HG02798 (cell line): ENCODE measurements around the gene COPS6.

ENCODE experiments used
- ATAC-seq: cut with Tn5 transposase; IDR thresholded peaks from one replicate; pipeline ENCODE4 v1.9.1; 2021; ENCODE audit warnings: mild to moderate bottlenecking; ENCODE audit not compliant: unreplicated experiment, poor library complexity

COPS6 gene

DNA sequence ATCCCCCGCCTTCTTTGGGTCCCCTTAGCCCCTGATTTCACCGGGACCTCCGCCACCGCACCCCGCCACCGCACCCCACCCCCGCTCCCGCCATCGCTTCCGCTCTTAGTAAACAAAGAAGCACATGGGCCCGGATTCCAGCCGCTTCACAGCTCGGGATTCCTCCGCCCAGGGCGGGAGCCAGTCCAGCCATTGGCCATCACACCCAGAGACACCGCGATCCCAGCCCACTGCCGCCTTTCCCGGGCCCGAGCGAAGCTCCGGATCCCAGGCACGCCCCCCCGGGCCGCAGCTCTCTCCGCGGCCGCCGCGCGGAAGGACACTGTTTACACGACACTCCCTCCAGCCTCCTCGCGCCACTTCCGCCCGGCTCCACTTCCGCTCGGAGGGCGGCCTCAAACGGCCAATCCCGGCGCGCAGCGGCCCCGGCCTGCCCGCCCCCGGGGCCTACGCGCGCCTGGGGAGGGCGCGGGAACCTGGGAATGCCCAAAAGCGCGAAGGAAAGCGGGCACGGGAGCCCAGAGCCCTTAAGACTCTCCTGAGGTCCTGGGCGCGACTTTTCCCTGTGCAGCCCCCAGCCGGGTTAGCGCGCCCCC lies 11.7 kb downstream of the COPS6 start:
- ATAC-seq = peak; percentile 76

DNA sequence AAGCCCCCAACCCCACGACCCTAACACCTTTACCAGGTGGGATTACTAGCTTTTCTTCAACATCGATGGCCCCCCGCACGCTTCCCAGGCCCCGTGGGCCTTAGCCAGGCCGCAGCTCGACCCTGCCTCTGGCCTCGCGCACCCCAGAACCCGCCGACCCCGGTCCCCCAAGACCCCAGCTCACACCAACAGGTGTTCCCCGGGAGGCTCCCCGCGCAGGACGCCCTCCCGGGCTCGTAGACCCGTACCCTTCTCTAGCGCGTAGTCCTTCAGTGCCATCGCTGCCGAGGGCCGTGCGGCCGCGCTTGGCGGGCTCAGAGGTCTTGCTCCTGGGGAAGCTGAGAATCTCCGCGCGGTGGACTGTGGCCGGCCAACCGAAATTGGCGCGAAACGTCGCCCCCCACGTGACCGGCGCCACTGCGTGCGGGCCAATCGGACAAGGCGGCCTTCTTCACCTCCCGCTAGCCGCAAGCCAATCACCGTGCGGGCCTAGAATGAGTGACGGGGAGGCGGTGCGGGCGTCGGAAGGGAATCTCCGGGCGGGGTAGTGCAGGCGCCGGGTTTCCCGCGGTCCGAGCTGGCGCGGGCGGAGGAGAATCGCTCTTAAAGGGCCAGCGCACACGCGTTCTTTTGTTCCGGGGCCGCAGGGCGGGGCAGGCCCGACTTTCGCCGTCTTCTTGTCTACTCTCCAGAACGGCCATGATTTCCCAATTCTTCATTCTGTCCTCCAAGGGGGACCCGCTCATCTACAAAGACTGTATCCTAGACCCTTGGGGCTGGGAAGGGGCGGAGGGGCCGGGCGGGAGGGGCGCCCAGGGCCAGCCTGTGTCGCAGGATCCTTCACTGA lies 12.5 kb downstream of the COPS6 start, which contains the start of the genes AP4M1 and MCM7:
TSS of gene AP4M1 (plus strand) at position 628 of the 847 bp plus-strand sequence. CDS start at position 700, 72 bp downstream.
TSS of gene MCM7 (minus strand) at position 382 of the 847 bp plus-strand sequence. CDS start at position 279, 103 bp downstream.
- ATAC-seq = peak; percentile 86

DNA sequence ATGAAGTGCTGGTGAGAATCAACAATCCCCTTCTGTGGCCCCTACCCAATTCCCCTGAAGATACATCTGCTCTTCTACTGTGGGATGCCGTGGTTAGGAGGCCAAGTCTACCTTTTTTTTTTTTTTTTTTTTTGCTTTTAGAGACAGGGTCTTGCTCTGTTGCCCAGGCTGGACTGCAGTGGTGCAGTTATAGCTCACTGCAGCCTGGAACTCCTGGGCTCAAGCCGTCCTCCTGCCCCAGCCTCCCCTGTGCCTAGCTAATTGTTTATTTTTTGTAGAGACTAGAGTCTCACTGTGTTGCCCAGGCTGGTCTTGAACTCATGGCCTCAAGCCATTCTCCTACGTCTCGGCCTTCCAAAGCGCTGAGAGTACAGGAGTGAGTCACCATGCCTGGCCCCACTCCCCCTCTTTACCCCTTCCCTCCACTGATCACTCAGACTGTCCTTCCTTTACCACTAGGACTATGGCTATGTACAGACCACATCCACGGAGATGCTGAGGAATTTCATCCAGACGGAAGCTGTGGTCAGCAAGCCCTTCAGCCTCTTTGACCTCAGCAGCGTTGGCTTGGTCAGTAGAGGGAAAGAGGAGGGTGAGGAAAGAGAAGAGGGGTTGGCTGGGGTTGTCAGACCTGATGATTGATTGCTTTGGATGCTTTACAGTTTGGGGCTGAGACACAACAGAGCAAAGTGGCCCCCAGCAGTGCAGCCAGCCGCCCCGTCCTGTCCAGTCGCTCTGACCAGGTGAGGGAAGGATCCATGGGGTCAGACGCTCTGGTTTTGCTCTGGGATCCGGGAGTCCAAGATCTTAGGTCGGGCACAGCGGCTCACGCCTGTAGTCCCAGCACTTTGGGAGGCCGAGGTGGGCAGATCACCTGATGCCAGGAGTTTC lies 14.4 kb downstream of the COPS6 start:
- ATAC-seq = no peak

DNA sequence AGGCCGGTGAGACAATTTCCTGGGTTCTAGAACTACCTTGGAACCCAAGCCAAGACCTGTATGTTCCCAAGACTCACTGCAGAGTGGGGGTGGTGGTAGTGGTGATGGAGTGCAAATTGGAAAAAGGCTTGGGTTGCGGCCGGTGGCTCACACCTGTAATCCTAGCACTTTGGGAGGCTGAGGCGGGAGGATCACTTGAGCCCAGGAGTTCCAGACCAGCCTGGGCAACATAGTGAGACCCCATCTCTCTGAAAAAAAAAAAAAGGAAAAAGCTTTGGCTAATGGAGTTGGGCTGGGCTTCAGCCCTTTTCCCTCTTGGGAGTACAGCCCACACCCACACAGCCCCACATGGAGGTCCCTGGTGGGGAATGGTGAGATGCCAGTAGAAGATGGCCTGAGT lies 16.8 kb downstream of the COPS6 start:
- no peak for ATAC-seq

DNA sequence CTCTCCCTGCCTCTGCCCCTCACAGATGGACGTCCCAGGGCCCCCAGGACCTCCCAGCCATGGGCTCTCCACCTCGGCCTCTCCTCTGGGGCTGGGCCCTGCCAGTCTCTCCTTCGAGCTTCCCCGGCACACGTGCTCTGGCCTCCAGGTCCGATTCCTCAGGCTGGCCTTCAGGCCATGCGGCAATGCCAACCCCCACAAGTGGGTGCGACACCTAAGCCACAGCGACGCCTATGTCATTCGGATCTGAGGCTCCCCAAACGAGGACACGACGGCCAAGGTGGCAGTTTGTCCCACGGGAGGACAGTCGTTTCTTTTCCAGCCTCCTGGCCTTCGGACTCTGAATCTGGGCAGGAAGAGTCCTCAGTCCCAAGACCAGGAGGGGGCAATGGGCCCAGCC lies 17.9 kb downstream of the COPS6 start:
- ATAC-seq = no peak

DNA sequence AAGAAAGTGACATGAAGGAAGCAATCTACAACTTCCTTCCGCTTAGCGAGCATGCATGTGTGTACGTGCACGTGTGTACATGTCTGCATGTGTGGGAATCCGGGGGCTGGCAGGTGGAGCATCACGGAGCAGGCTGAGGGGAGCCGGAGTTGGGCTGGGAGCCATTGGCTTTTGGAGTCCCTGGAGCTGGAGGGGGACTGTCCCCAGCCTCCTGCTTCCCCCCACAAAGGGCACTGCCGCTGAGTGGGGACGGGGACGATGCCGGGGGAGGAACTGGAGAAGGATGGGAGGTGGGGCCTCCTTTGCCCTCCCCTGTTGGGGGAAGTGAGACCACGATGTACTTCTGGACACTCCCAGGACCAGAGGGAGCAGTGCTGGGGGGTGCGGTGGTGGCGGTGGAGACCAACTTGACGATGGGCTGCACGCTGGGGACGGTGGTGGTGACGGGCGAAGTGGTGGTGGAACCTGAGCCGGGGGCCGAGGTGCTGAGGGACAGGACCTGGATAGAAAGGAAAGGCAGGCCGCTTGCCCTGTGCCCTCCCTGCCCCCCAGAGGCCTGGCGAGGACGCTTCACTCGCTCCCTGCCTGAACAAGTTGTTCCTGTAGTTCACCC lies 18.5 kb downstream of the COPS6 start:
- no peak for ATAC-seq

DNA sequence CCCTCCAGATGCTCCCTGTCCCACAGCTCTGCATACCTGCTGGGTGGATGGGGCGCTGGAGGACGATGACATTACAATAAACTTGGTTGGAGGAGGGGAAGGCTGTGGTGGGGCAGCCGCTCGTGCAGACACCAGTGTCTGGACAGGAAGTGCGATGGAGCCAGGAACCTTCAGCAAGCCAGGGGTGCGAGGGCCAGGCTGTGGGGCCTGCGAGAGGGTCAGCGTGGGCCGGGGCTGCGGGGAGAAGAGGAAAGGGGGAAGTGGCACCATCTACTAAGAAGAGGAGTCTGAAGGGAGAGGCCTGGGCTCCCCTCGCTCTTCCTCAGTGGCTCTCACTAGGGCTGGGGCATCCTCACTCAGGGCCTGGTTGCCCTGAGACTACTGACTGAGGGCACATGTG lies 19.1 kb downstream of the COPS6 start:
- ATAC-seq = no peak

DNA sequence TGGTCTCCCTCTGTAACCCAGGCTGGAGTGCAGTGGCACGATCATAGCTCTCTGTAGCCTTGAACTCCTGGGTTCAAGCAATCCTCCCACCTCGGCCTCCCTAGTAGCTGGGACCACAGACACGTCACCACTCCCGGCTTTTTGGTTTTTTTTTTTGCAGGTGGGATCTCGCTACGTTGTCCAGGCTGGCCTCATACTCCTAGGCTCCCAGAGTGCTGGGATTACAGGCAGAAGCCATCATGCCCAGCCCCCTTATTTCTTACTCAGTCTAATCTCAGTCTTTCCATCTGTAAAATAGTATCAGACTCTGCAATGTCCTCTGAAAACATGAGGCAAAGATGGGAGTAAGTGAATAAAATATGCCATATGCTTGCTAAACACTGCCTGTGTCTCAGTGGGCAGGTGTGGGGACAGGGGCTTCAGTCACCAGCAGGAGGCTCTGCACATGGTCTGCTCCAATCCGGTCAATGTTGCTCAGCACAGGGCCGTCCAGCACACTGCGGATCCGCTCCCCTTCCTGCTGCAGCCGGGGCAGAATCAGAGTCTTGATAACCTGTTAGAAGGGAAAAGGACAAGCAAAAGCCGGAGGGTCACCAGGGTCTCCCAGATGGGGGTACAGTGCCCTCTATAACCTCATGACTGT lies 20.9 kb downstream of the COPS6 start:
- ATAC-seq = no peak

DNA sequence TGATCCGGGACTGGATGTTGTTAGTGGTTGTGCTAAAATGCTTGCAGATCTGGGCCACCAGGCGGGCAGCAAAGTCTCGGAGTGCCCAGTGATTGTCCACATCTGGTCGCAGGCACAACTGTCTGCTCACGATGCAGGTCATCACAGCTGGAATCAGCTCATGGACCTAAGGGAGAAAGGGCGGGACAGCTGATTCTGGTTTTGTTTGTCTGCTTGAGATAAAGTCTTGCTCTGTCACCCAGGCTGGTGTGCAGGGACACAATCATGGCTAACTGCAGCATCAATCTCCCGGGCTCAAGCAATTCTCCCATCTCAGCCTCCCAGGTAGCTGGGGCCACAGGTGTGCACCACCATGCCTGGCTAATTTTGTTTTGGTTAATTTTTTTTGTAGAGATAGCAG lies 22.4 kb downstream of the COPS6 start:
- no peak for ATAC-seq

DNA sequence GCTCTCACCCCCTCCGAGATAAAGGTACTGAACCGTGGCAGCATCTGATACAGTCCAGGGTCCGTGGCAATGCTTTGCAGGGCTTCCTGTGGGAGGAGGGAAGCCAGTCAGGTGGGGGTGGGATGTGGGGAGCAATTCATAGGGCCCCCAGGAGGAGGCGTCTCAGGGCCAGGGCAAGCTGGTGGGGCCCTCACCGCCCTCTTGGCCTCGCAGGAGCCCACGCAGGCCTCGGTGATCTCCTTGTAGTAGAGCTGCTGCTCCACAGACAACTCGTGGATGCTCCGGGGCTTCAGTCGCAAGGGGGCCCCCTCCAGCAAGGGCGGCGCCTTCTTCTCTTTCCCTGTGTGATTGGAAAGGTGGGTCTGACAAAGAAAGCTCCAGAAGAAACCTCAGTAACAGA lies 23.1 kb downstream of the COPS6 start:
- ATAC-seq = no peak

DNA sequence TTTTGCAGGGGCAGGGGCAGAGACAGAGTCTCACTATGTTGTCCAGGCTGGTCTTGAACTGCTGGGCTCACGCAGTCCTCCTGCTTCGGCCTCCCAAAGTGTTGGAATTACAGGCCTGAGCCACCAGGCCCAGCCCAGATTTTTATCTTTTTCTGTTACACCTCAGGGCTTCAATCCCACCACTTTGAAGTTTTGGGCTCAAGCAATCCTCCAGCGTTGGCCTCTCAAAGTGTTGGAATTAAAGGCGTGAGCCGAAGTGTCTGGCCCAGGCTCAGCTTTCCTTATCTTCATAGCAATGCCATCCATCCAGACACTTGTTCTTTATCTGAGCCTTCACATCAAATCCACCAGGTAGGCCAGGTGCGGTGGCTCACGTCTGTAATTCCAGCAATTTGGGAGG lies 26.3 kb downstream of the COPS6 start:
- no peak for ATAC-seq

DNA sequence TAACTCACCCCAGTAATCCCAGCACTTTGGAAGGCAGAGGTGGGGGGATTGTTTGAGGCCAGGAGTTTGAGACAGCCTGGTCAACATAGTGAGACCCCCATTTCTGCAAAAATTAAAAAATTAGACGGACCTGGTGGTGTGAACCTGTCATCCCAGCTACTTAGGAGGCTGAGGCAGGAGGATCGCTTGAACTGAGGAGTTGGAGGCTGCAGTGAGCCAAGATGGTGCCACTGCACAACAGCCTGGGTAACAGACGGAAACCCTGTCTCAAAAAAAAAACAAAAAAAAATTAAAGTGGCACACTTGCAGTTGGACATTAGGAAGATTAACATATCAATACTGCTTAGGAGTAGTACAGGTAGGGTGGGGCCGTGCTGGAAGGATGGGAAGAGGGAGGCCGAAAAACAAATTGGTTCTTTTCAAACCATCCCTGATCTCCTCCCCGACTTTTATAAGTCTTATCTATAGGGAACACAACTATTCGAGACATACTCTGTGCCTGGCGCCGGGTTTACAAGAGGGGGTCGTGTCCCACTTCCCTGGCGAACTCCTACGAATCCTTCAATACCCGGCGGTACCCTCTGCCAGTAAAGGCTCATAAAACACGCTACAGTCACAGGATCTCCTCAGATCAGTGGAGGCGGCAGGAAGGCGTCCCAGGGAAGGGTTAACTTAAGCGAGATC lies 29.8 kb downstream of the COPS6 start:
- no peak for ATAC-seq

DNA sequence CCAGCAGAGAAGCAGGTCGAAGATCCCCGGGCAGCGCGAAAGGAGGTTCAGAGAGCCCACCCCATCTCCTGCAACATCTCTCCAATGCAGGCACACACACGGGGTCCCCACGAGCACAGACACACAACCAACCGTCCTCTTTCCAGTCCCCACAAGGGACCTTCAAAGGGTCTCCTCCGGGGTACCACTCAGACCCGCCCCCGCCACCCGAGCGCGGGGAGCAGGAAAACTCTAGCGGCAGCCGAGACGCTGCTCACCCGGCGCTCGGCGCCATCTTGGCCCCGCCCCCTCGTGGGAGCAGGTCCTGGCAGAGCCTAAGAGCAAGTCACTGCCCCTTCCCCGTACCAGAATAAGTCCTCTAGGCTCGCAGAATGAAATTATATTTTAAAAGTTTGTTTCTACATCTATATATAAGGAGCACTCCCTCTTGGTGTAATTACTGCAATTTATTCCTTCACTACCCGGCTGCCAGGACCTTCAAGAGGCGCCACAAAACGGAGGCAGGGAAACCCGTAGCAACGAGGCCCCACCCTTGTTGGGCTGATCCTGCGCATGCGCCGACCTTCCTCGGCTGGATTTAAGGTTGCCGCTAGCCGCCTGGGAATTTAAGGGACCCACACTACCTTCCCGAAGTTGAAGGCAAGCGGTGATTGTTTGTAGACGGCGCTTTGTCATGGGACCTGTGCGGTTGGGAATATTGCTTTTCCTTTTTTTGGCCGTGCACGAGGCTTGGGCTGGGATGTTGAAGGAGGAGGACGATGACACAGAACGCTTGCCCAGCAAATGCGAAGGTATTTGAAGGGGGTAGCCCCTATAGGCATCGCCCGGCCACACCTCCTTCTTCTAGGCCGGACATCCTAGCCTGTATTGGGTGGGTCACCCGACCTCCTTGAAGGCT lies 30.6 kb downstream of the COPS6 start, which contains the start of the genes CNPY4 and TAF6:
TSS of gene CNPY4 (plus strand) at position 563 of the 898 bp plus-strand sequence. CDS start at position 674, 111 bp downstream.
TSS of gene TAF6 (minus strand) at position 287 of the 898 bp plus-strand sequence. CDS start 5,149 bp downstream, outside the sequence.
- peak; percentile 87 for ATAC-seq

DNA sequence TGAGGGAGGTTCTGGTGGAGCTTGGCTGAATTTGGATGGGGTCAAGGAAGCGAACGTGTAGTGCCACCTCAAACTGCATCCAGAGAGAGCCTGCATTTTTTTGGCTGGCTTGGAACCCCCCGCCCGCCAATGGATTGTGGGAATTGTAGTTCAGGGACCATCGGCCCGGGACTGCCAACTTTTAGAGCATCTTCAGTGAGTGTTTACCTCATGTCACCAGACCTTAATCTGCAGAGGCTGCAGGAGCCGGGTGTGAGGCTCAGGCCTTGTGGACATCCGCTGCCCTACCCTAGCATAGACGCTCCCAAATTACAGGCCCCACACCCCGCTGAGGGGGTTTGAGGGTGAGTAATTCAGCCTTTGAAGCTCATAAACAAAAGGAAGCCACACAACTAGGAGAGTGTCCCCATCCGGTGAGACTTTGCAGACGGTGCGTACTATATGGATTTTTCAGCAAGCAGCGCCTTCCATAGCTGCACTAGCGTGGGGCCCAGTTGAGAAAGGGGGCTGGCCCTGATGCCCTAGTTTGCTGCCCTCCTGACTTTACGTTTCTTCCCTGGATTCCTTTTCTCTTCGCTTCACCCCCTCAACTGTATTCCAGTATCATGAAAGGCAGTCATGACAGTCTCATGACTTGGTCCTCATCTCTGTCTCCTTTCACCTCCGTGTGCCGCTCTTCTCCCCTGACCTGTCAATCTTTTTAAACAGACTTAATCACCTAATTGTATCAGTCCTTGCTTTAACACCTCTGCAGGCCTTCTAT lies 31.4 kb downstream of the COPS6 start:
- peak; percentile 14 for ATAC-seq

DNA sequence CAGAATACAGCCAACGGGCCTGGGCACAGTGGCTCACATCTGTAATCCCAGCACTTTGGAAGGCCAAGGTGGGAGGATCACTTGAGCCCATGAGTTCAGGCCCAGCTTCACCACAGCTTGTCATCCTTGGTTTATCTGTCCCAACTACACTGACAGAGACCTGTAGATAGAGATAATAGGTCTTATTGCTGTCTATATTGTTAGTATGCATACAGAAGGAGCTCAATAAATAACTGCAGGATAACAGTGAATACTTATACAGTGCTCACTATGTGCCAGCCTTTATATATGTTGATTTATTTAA lies 31.9 kb downstream of the COPS6 start:
- no peak for ATAC-seq

DNA sequence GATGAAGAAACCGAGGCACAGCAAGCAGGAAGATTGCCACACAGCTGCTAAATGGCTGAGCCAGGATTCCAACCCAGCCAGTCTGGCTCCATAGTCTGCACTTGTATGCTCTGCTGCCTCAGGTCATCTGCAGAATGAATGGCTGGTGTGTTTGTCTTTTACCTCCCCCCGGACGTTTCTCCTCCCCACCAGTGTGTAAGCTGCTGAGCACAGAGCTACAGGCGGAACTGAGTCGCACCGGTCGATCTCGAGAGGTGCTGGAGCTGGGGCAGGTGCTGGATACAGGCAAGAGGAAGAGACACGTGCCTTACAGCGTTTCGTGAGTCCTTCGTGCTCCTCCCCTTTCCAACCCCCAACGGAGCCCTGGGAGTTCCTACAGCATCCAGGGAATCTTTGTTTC lies 33.3 kb downstream of the COPS6 start:
- ATAC-seq = no peak

DNA sequence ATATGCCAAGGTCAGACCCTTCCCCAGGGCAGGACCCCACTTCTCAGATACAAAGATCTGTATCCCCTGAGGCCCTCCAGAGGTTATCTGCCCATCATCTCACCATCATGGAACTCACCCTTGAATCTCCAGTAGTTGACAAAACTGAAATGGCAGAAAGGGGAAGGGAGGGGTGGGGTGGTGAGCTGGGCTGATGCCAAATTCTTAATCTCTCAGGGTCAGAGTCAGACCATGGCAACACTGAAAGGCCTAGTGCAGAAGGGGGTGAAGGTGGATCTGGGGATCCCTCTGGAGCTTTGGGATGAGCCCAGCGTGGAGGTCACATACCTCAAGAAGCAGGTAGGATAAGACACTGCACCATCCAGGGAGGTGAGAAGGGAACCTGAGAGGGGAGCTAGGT lies 33.8 kb downstream of the COPS6 start:
- ATAC-seq = no peak
